RWPE1 (cell line): ENCODE data around the gene RFK.
"Not testable (repeated sequence)": the region's sequence is repeated elsewhere in the genome, so short reads cannot be mapped to it uniquely, and the experiment has no call there.

Source experiments
- CTCF ChIA-PET: fragments of 350-600 bp; sonication (Branson Sonifier 250); formaldehyde crosslinking; extraction: SDS; loops from one replicate; lab custom pipeline; 2021; lab: Yijun Ruan, JAX
- POLR2A ChIA-PET: fragments of 400-600 bp; formaldehyde crosslinking; extraction: SDS; loops from one replicate; lab custom pipeline; 2020; ENCODE audit warnings: antibody characterized with exemption; ENCODE audit not compliant: low non-redundant PET; lab: Yijun Ruan, JAX
- DNase-seq: peaks from one replicate; pipeline ENCODE4 v3.0.0; 2012; ENCODE audit warnings: low spot score
- H3K27ac ChIP-seq: fragments of 450-650 bp; 2 replicates; pipeline ENCODE4 v1.5.1; 2017
- TF ChIP-seq, protein P1 (sequence below): fragments of 450-650 bp; conservative IDR thresholded peaks from 2 replicates; pipeline ENCODE4 v1.5.1; 2017; ENCODE audit warnings: low read depth, mild to moderate bottlenecking

RFK gene

DNA sequence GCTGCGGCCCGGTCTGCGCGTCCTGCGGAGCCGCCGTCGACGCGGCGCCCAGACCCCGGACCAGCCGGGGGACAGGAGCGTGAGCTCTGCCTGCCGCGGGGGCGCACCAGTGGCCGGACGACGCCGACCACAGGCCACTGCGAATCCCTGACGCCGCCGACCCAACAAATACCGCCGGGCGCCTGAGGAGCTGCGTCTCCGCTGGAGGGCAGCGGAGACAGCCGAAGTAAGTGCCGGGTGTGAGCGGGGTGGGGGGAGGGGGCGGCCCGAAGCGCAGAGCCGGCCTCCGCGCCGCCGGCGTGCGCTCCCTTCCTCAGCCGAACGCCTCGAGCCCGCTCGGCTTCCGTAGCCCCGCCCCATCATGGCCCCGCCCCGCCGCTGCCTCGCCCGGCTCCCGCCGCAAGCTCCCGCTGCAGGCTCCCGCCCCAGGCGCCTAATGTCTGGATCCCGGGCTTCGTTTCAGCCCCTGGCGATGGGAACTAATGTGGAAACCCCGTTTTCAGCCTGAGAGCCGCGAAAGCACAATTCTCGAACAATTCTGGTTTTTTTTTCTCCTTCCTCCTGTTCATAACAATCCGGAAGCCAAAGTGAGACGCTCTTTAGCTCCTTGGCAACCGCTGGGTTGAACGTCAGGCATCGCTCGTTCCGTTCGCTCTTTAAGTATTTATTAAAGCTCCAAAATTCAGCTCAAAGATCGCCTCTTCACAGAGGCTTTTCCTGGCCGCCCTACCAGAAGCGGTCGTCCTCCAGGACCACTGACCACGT lies at the start of gene RFK:
Gene RFK, minus strand, starts transcription at position 232 of the 765 bp plus-strand sequence. CDS start 255 bp downstream, outside the sequence.
- ChIA-PET CTCF (interaction anchor here (0.6 to 2.1 kb wide), 8 partner anchors 9 to 564 kb away, joined by 3 to 13 read pairs (median 4); no protein-coding TSS in a partner anchor), POLR2A (interaction anchor here (0.5 to 1.6 kb wide), 4 partner anchors 11 to 483 kb away, joined by 3 to 7 read pairs (median 4); no protein-coding TSS in a partner anchor)
- DNase-seq, result peak; percentile 91
- H3K27ac ChIP-seq, result peak within 1 kb of the TSS; percentile 89
- TF ChIP-seq, protein P1, sequence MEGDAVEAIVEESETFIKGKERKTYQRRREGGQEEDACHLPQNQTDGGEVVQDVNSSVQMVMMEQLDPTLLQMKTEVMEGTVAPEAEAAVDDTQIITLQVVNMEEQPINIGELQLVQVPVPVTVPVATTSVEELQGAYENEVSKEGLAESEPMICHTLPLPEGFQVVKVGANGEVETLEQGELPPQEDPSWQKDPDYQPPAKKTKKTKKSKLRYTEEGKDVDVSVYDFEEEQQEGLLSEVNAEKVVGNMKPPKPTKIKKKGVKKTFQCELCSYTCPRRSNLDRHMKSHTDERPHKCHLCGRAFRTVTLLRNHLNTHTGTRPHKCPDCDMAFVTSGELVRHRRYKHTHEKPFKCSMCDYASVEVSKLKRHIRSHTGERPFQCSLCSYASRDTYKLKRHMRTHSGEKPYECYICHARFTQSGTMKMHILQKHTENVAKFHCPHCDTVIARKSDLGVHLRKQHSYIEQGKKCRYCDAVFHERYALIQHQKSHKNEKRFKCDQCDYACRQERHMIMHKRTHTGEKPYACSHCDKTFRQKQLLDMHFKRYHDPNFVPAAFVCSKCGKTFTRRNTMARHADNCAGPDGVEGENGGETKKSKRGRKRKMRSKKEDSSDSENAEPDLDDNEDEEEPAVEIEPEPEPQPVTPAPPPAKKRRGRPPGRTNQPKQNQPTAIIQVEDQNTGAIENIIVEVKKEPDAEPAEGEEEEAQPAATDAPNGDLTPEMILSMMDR, result peak; percentile 51

DNA sequence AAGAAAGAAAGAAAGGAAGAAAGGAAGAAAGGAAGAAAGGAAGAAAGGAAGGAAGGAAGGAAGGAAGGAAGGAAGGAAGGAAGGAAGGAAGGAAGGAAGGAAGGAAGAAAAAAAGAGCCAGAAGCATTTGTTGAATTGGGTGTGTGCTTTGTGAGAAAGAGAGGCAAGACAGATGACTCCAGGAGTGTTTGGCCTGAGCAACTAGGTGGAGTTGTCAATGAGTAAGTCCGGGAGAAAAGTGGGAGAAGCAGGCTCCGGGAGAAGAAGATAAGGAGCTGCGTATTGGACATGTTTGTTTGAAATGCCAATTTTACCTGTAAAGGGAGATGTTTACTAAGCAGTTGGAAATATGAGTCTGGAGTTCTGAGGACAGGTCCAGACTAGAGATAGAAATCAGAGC lies 49.7 kb upstream of the RFK start:
- CTCF ChIA-PET, result no interaction called here

DNA sequence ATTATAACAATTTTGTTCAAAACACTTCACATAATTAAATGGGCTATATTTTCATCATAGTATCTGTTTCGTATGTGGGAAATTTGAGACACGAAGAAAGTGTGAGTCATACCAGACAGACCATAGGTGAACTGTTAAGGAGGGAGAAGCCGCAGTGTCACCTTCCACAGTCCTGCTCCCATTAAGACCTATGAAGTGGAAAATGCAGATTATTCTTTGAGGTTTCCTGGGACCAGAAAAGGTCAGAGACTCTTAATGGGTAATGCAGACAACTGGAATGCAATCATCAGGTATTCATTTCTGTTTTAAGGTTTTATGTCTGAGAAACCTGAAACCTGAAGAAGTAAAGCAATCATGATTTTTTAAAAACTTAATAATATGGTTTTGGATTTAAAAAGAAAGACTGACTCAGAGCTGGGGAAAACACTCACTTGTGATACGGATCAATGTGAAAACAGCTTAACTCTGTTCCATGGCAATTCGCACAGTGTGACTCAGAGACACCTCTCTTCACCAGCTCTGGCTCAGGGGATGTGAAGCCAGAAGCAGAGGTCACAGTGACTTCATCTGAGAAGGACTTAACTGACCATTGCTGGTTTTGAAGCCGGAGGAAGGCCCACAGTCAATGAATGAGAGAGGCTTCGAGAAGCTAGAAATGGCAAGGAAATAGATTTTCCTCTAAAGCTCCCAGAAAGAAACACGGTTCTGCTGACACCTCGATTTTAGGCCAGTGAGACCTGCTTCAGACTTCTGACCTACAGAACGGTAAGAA lies 47.5 kb upstream of the RFK start:
- CTCF ChIA-PET, result no interaction called here
- POLR2A ChIA-PET, result no interaction called here
- no peak overlapping the region for H3K27ac ChIP-seq
- no peak for DNase-seq
- TF ChIP-seq, protein P1, result no peak

More for the DNA sequence above, 49.7 kb upstream of the RFK start:
- no peak overlapping the region for H3K27ac ChIP-seq
- no peak for DNase-seq
- TF ChIP-seq, protein P1, result no peak
- POLR2A ChIA-PET, result no interaction called here

DNA sequence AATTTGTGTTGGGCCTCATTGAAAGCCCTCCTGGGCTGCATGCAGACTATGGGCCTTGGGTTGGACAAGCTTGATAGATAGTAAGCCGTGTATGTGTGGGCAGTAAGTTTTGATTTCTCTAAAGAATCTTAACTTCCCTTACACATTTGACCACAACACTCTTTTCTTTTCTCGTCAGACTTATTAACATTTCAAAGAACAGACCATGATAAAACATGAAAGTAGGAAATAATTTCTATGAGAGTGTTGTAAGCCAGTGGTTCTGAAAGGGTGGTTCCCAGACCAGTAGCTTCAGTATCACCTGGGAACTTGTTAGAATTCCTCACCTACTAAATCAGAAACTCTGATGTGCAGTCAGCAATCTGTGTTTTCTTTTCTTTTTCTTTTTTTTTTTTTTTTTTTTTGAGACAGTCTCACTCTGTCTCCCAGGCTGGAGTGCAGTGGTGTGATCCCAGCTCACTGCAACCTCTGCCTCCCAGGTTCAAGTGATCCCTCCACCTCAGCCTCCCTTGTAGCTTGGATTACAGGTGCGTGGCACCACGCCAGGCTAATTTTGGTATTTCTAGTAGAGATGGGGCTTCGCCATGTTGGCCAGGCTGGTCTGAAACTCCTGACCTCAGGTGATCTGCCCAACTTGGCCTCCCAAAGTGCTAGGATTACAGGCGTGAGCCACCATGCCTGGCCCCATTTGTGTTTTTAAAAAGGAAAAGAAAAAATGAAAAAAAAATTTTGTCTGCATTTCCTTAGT lies 44.8 kb upstream of the RFK start:
- POLR2A ChIA-PET, result interaction anchor here (0.7 kb wide), 1 partner anchor 1948 kb away, joined by 3 read pairs; no protein-coding TSS in a partner anchor
- no peak overlapping the region for H3K27ac ChIP-seq

DNA sequence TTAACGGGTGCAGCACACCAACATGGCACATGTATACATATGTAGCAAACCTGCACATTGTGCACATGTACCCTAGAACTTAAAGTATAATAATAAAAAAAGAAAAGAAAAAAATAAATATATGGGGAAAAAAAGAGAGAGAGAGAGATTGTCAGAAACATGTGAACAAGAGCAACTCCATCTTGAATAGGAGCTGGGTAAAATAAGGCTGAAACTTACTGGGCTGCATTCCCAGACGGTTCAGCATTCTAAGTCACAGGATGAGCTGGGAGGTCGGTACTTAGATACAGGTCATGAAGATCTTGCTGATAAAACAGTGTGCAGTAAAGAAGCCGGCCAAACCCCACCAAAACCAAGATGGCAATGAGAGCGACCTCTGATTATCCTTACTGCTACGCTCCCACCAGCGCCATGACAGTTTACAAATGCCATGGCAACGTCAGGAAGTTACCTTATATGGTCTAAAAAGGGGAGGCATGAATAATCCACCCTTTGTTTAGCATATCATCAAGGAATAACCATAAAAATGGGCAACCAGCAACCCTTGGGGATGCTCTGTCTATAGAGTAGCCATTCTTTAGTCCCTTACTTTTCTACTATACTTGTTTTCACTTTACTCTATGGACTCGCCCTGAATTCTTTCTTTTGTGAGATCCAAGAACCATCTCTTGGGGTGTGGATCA lies 42.9 kb upstream of the RFK start:
- CTCF ChIA-PET, DNase-seq, POLR2A ChIA-PET, H3K27ac ChIP-seq: not testable (repeated sequence)

More for the DNA sequence above, 44.8 kb upstream of the RFK start:
- no peak for DNase-seq
- TF ChIP-seq, protein P1, result no peak
- CTCF ChIA-PET, result interaction anchor here (0.6 kb wide), 2 partner anchors 200 to 265 kb away, joined by 3 read pairs; no protein-coding TSS in a partner anchor

DNA sequence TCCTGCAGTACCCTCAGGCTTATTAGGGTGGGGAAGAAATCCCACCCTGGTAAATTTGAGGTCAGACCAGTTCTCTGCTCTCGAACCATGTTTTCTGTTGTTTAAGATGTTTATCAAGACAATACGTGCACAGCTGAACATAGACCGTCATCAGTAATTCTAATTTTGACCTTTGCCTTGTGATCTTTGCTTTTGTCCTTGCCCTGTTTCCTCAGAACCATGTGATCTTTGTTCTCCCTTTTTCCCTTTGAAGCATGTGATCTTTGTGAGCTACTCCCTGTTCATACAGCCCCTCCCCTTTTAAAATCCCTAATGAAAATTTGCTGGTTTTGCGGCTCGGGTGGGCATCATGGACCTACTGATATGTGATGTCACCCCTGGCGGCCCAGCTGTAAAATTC lies 40.7 kb upstream of the RFK start:
- CTCF ChIA-PET, result interaction anchor here (1.1 kb wide), 1 partner anchor 19 kb away, joined by 3 read pairs; no protein-coding TSS in a partner anchor
- H3K27ac ChIP-seq, POLR2A ChIA-PET, DNase-seq: not testable (repeated sequence)

DNA sequence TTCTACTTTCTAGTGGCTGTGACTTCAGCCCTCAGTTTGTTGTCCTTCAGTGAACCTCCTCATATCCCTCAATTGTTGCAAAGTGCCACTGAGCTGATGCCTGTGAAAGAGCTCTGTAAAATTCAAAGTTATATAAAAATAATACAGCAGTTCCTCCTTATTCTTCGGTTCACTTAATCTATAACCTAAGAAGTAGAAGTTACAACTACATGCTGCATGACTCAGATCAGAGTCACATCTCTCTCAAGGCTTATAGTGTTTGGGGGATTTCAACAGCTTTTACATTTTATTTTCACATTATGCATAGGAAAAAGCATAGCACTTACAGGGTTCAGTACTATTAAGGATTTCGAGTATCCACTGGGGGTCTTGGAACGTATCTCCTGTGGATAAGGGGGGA lies 39.6 kb upstream of the RFK start:
- TF ChIP-seq, protein P1, result no peak
- DNase-seq, result no peak
- CTCF ChIA-PET, result no interaction called here
- POLR2A ChIA-PET, result no interaction called here
- H3K27ac ChIP-seq, result no peak overlapping the region
